H1 (cell line): ENCODE data around the gene ACTN4. TPM values are rescaled to one million over a fixed set of nuclear protein-coding genes. Genes with fewer than 3 reads are reported as not detected.

Source experiments
- CTCF ChIA-PET: fragments of 300-600 bp; sonication (Branson Sonifier 250); formaldehyde crosslinking; loops from one replicate; lab custom pipeline; 2021; ENCODE audit not compliant: partially characterized antibody; lab: Charles Lee
- POLR2A ChIA-PET: fragments of 300-600 bp; sonication (Branson Sonifier 250); formaldehyde crosslinking; loops from one replicate; lab custom pipeline; 2021; ENCODE audit warnings: inconsistent platforms; ENCODE audit not compliant: partially characterized antibody; lab: Charles Lee
- DNase-seq, 2 experiments: peaks; one replicate each; pipeline versions ENCODE4 v3.0.0 to v3.0.0-alpha.2; 2010 to 2022; ENCODE audit warnings: low spot score in 2 of 2, low read depth in 1 of 2, mixed read lengths in 1 of 2
- FAIRE-seq: peaks from 2 replicates; lab custom pipeline; 2011; peaks lifted over from hg19 to GRCh38; lab: Jason Lieb, UNC
- H2AFZ ChIP-seq: 2 replicates; pipeline ENCODE4 v1.8.1; 2012; ENCODE audit warnings: low read length, inconsistent platforms
- H2AK5ac ChIP-seq: 2 replicates; pipeline ENCODE4 v1.6.1; 2013; ENCODE audit warnings: low read depth, low read length
- H2BK120ac ChIP-seq: replicated peaks from 2 replicates; pipeline ENCODE3; 2013; ENCODE audit warnings: low read depth, low read length, inconsistent platforms
- H2BK12ac ChIP-seq: 2 replicates; pipeline ENCODE4 v1.6.1; 2013; ENCODE audit warnings: low read depth, low read length
- H2BK15ac ChIP-seq: 2 replicates; pipeline ENCODE4 v1.6.1; 2013; ENCODE audit warnings: low read length
- H2BK20ac ChIP-seq: 2 replicates; pipeline ENCODE4 v1.6.1; 2013; ENCODE audit warnings: low read length
- H2BK5ac ChIP-seq: 2 replicates; pipeline ENCODE4 v1.6.1; 2013; ENCODE audit warnings: low read depth, low read length
- H3K14ac ChIP-seq: 2 replicates; pipeline ENCODE4 v1.6.1; 2013; ENCODE audit warnings: inconsistent platforms; ENCODE audit not compliant: insufficient read length
- H3K18ac ChIP-seq: 2 replicates; pipeline ENCODE4 v1.6.1; 2013; ENCODE audit warnings: low read length; ENCODE audit errors: extremely low read depth
- H3K23ac ChIP-seq: 2 replicates; pipeline ENCODE4 v1.6.1; 2013; ENCODE audit warnings: inconsistent platforms; ENCODE audit not compliant: insufficient read length
- H3K23me2 ChIP-seq: 2 replicates; pipeline ENCODE4 v1.6.1; 2013; ENCODE audit warnings: low read depth, low read length
- H3K27ac ChIP-seq: 2 replicates; pipeline ENCODE4 v1.6.1; 2011; ENCODE audit warnings: low read depth, low read length, inconsistent platforms
- H3K27me3 ChIP-seq, 4 experiments: replicated peaks in 1 of 4; 1 replicate in 1 of 4; 2 replicates in 3 of 4; pipeline versions ENCODE4 v1.6.1 to v1.8.1; 2011 to 2013; ENCODE audit warnings: low read length in 3 of 4, mild to moderate bottlenecking in 3 of 4, inconsistent platforms in 2 of 4, mixed read lengths in 2 of 4, moderate library complexity in 1 of 4; ENCODE audit not compliant: control insufficient read depth in 3 of 4, insufficient read depth in 3 of 4; ENCODE audit errors: extremely low read depth in 1 of 4
- H3K36me3 ChIP-seq, 4 experiments: 2 replicates each; pipeline versions ENCODE4 v1.6.1 to v1.8.1; 2011 to 2013; ENCODE audit warnings: mild to moderate bottlenecking in 4 of 4, low read length in 3 of 4, moderate library complexity in 2 of 4, control low read depth in 1 of 4, inconsistent platforms in 1 of 4; ENCODE audit not compliant: insufficient read depth in 4 of 4, control insufficient read depth in 2 of 4
- H3K4ac ChIP-seq: replicated peaks from 2 replicates; pipeline ENCODE3; 2013; ENCODE audit warnings: low read length, low read depth, mixed read lengths, inconsistent platforms; ENCODE audit not compliant: insufficient read length
- H3K4me1 ChIP-seq, 4 experiments: replicated peaks in 1 of 4; 1 replicate in 1 of 4; 2 replicates in 3 of 4; pipeline versions ENCODE4 v1.6.1 to v1.8.1; 2011 to 2013; ENCODE audit warnings: low read length in 3 of 4, inconsistent platforms in 2 of 4, mixed read lengths in 1 of 4; ENCODE audit not compliant: insufficient read depth in 4 of 4, control insufficient read depth in 3 of 4
- H3K4me2 ChIP-seq, 2 experiments: 2 replicates each; pipeline versions ENCODE4 v1.6.1 to v1.8.1; 2011 to 2013; ENCODE audit warnings: low read depth in 2 of 2, low read length in 2 of 2, control low read depth in 1 of 2, inconsistent platforms in 1 of 2, mild to moderate bottlenecking in 1 of 2; ENCODE audit not compliant: insufficient read depth in 1 of 2
- H3K4me3 ChIP-seq, 4 experiments: fragments of 200-600, 300-600 bp in 1 of 4; sonication (generic), shearing (Covaris generic), sonication (Bioruptor Twin) in 1 of 4; 2 replicates each; pipeline versions ENCODE4 v1.5.1 to v1.8.1; 2011 to 2016; ENCODE audit warnings: low read length in 4 of 4, low read depth in 3 of 4, control low read depth in 2 of 4, inconsistent platforms in 2 of 4, mild to moderate bottlenecking in 2 of 4, mixed read lengths in 1 of 4, moderate library complexity in 1 of 4; ENCODE audit not compliant: insufficient read depth in 2 of 4; ENCODE audit errors: extremely low read depth in 1 of 4
- H3K56ac ChIP-seq: replicated peaks from 2 replicates; pipeline ENCODE3; 2013; ENCODE audit warnings: low read depth, mild to moderate bottlenecking, mixed read lengths, low read length, inconsistent platforms; ENCODE audit not compliant: insufficient read length
- H3K79me1 ChIP-seq: 2 replicates; pipeline ENCODE4 v1.6.1; 2013; ENCODE audit warnings: low read depth, low read length, control low read depth
- H3K79me2 ChIP-seq, 2 experiments: 2 replicates each; pipeline versions ENCODE4 v1.6.1 to v1.8.1; 2012 to 2013; ENCODE audit warnings: low read length in 2 of 2, mild to moderate bottlenecking in 2 of 2, inconsistent platforms in 1 of 2; ENCODE audit not compliant: insufficient read depth in 2 of 2, control insufficient read depth in 1 of 2
- H3K9ac ChIP-seq, 4 experiments: replicated peaks in 1 of 4; 1 replicate in 1 of 4; 2 replicates in 3 of 4; pipeline versions ENCODE4 v1.6.1 to v1.8.1; 2011 to 2013; ENCODE audit warnings: low read depth in 3 of 4, low read length in 3 of 4, control low read depth in 2 of 4, mild to moderate bottlenecking in 2 of 4, moderate library complexity in 2 of 4, inconsistent platforms in 1 of 4; ENCODE audit errors: extremely low read depth in 1 of 4
- H3K9me3 ChIP-seq, 2 experiments: 2 replicates each; pipeline versions ENCODE4 v1.6.1 to v1.8.1; 2012 to 2013; ENCODE audit warnings: mild to moderate bottlenecking in 2 of 2, moderate library complexity in 2 of 2, control low read depth in 1 of 2, inconsistent platforms in 1 of 2, low read depth in 1 of 2, low read length in 1 of 2, mixed read lengths in 1 of 2; ENCODE audit not compliant: insufficient read depth in 2 of 2
- H4K20me1 ChIP-seq, 2 experiments: replicated peaks in 1 of 2; 2 replicates each; pipeline versions ENCODE3 to v1.8.1; 2011 to 2013; ENCODE audit warnings: inconsistent platforms in 2 of 2, low read length in 2 of 2, mild to moderate bottlenecking in 1 of 2; ENCODE audit not compliant: insufficient read depth in 2 of 2, control insufficient read depth in 1 of 2
- H4K5ac ChIP-seq: 2 replicates; pipeline ENCODE4 v1.6.1; 2013; ENCODE audit warnings: low read length, low read depth, mixed read lengths, inconsistent platforms; ENCODE audit not compliant: insufficient read length
- H4K8ac ChIP-seq: 2 replicates; pipeline ENCODE4 v1.8.0; 2013; ENCODE audit warnings: mild to moderate bottlenecking, moderate library complexity, low read length, inconsistent platforms; ENCODE audit not compliant: insufficient read depth; ENCODE audit errors: extremely low read depth
- H4K91ac ChIP-seq: replicated peaks from 2 replicates; pipeline ENCODE3; 2013; ENCODE audit warnings: low read length, mixed read lengths, inconsistent platforms; ENCODE audit not compliant: insufficient read length
- EZH2 ChIP-seq: fragments of 200-600 bp; sonication (generic); IDR thresholded peaks from 2 replicates; pipeline ENCODE4 v1.7.1; 2012; ENCODE audit warnings: low read depth, mild to moderate bottlenecking, moderate library complexity, low read length, inconsistent platforms; ENCODE audit not compliant: severe bottlenecking
- POLR2A ChIP-seq, 2 experiments: IDR thresholded peaks; 1 replicate in 1 of 2; 2 replicates in 1 of 2; pipeline ENCODE4 v1.6.1; 2011; ENCODE audit warnings: low read depth in 2 of 2, low read length in 2 of 2, mild to moderate bottlenecking in 2 of 2; ENCODE audit errors: control extremely low read depth in 1 of 2
- SIN3A ChIP-seq, 2 experiments: IDR thresholded peaks in 1 of 2; conservative IDR thresholded peaks in 1 of 2; 2 replicates each; pipeline ENCODE4 v1.6.1; 2011 to 2012; ENCODE audit warnings: low read length in 2 of 2, improper control_type of control experiment in 1 of 2, low read depth in 1 of 2, mild to moderate bottlenecking in 1 of 2
- SUZ12 ChIP-seq: fragments of 200-600 bp; sonication (generic); IDR thresholded peaks from 2 replicates; pipeline ENCODE4 v1.6.1; 2012; ENCODE audit warnings: mild to moderate bottlenecking, inconsistent platforms, low read length, moderate library complexity, mixed read lengths
- WGBS, 2 experiments: shearing (Covaris generic) in 1 of 2; methylation state at CpG; one replicate each; pipeline versions ENCODE4 v1.1.6 to v1.1.7; 2013 to 2015; ENCODE audit warnings: low lambda C conversion rate in 2 of 2, mixed read lengths in 2 of 2, inconsistent platforms in 1 of 2, low coverage in 1 of 2, missing lambda C conversion rate in 1 of 2; ENCODE audit not compliant: insufficient replicate concordance in 2 of 2, insufficient coverage in 1 of 2, insufficient read length in 1 of 2; ENCODE audit errors: extremely low coverage in 1 of 2, missing lambda C conversion rate in 1 of 2; 5-methylcytosine and 5-hydroxymethylcytosine counted together
- polyA plus RNA-seq, 7 experiments: library from polyadenylated mRNA; depleted of rRNA in 3 of 7; stranded (reverse) in 5 of 7; unstranded in 2 of 7; fragments of >200 nt in 5 of 7; fragments of 200-250 nt in 2 of 7; gene quantifications; 1 replicate in 5 of 7; 2 replicates in 1 of 7; 4 replicates in 1 of 7; pipeline versions ENCODE4 v1.2.1 to v1.2.3, GENCODE V29; 2011 to 2013; ENCODE audit warnings: missing spikeins in 2 of 7, mixed read lengths in 2 of 7
- total RNA-seq: library from RNA; stranded (reverse); fragmentation: NEBNext Ultra II Directional; extraction: Animal tissue kit (Norgen Biotek cat#: 25700); gene quantifications from 2 replicates; pipeline ENCODE4 v1.2.1, GENCODE V29; 2021

Gene ACTN4
- total and polyA plus RNA-seq, 2 of the 8 experiments (the other 6 are each of a cell fraction or from before 2014, with no cell fraction given): 211 to 520 TPM

- DNase-seq: no peak
- Histone ChIP-seq H2BK20ac (peak overlapping the region; percentile 84; the same call in 1 of the 2 replicates), H3K36me3 (no peaks in the 10 kb centered on the region), H3K9ac (peak overlapping the region in 3 of 4 experiments; percentile 29 to 67 (median 63); a peak in 3 of 7 replicates), H3K4ac (peak overlapping the region; percentile 44), H3K27ac (peak overlapping the region; percentile 95), H3K23me2 (peaks cover 1% of the 10 kb centered on the region; the same call in 1 of the 2 replicates), H2AFZ (no peak overlapping the region), H3K27me3 (no peaks in the 10 kb centered on the region), H3K9me3 (no peaks in the 10 kb centered on the region), H3K23ac (no peak overlapping the region), H2BK120ac (peak overlapping the region; percentile 34), H3K4me3 (peak overlapping the region in 1 of 4 experiments; percentile 32; a peak in 1 of 8 replicates), H2BK5ac (peak overlapping the region; percentile 90), H2BK12ac (peak overlapping the region; percentile 86), H4K20me1 (peaks cover 0 to 8% of the 10 kb centered on the region in 2 experiments), H3K79me2 (peaks cover 10 to 90% of the 10 kb centered on the region in 2 experiments), H3K56ac (peak overlapping the region; percentile 20), H3K79me1 (peaks cover 14% of the 10 kb centered on the region), H2AK5ac (peak overlapping the region; percentile 20; the same call in 1 of the 2 replicates), H4K5ac (peak overlapping the region; percentile 27), H3K14ac (no peak overlapping the region), H4K91ac (peak overlapping the region; percentile 45), H3K18ac (peak overlapping the region; percentile 79), H2BK15ac (peak overlapping the region; percentile 73; the same call in 1 of the 2 replicates), H3K4me1 (peaks cover 28 to 46% (median 41%) of the 10 kb centered on the region in 4 experiments), H3K4me2 (peak overlapping the region; percentile 26 to 54), H4K8ac (peak overlapping the region; percentile 7; the same call in 1 of the 2 replicates)
- ChIA-PET CTCF (interaction anchor here (0.8 to 3.8 kb wide), 7 partner anchors 14 to 50 kb away, joined by 3 to 29 read pairs (median 3); partner anchors contain the start of gene ACTN4), POLR2A (interaction anchor here (0.7 to 23.4 kb wide), 11 partner anchors 9 to 66 kb away, joined by 3 to 495 read pairs (median 8); partner anchors contain the start of genes ACTN4 and EIF3K)
- 74% methylated on average over 7 of the region's 7 CpGs; no CpG with 5 or more reads in 1 of the 2 experiments for WGBS, 2 experiments
- FAIRE-seq: no peak
- TF ChIP-seq SIN3A (conservative IDR thresholded peaks at IDR 0.05 in 1 of 2, IDR thresholded peaks at IDR 0.05 in 1 of 2; ENCODE audit: low read depth in 1 of 2, low read length in 2 of 2): no peak
- no peak for TF ChIP-seq EZH2
- peak; percentile 2 to 14 for TF ChIP-seq POLR2A (IDR thresholded peaks at IDR 0.05; ENCODE audit: control extremely low read depth in 1 of 2, low read depth in 2 of 2, low read length in 2 of 2)
- TF ChIP-seq SUZ12: no peak
Measured at GRCh38 chr19:38684078-38684861, 36.8 kb downstream of the ACTN4 start.
